MCF 10A (cell line): Measurements from ENCODE around the gene SAMSN1. TPM values are rescaled to one million over a fixed set of nuclear protein-coding genes. Genes with fewer than 3 reads are reported as not detected.

Experiments used
- BruUV-seq: library from RNA; stranded (reverse); fragments of 400-500 nt; replicated peaks from 2 replicates; lab custom pipeline; 2021; lab: Mats Ljungman, UMichigan
- CTCF ChIA-PET: fragments of 300-600 bp; sonication (Branson Sonifier 250); formaldehyde crosslinking; extraction: SDS; loops from one replicate; lab custom pipeline; 2021; ENCODE audit warnings: antibody characterized with exemption, inconsistent platforms; lab: Yijun Ruan, JAX
- POLR2A ChIA-PET: fragments of 300-600, 350-650 bp; sonication (Branson Sonifier 250); formaldehyde crosslinking; extraction: SDS; loops from one replicate; lab custom pipeline; 2020; ENCODE audit warnings: antibody characterized with exemption, inconsistent platforms; lab: Yijun Ruan, JAX
- DNase-seq: peaks from one replicate; pipeline ENCODE4 v3.0.0-alpha.2; 2018; ENCODE audit not compliant: unreplicated experiment
- H3K27ac Mint-ChIP-seq: one replicate; pipeline ENCODE4 v1.8.0; 2022; ENCODE audit warnings: mild to moderate bottlenecking, low read depth, mixed read lengths; ENCODE audit not compliant: unreplicated experiment
- H3K27me3 Mint-ChIP-seq: one replicate; pipeline ENCODE4 v1.8.0; 2022; ENCODE audit warnings: mixed read lengths; ENCODE audit not compliant: insufficient read depth, unreplicated experiment
- H3K36me3 Mint-ChIP-seq: one replicate; pipeline ENCODE4 v1.8.0; 2022; ENCODE audit warnings: mild to moderate bottlenecking, moderate library complexity, mixed read lengths; ENCODE audit not compliant: insufficient read depth, unreplicated experiment
- H3K4me1 Mint-ChIP-seq: one replicate; pipeline ENCODE4 v1.8.0; 2022; ENCODE audit warnings: mixed read lengths; ENCODE audit not compliant: insufficient read depth, unreplicated experiment
- H3K4me3 Mint-ChIP-seq: one replicate; pipeline ENCODE4 v1.8.0; 2022; ENCODE audit warnings: mild to moderate bottlenecking, moderate library complexity, mixed read lengths; ENCODE audit not compliant: unreplicated experiment
- H3K9me3 Mint-ChIP-seq: one replicate; pipeline ENCODE4 v1.8.0; 2022; ENCODE audit warnings: mixed read lengths; ENCODE audit not compliant: unreplicated experiment
- CTCF ChIP-seq: fragments of 200-600 bp; IDR thresholded peaks from one replicate; pipeline ENCODE4 v1.8.0; 2022; ENCODE audit warnings: antibody characterized with exemption, mild to moderate bottlenecking; ENCODE audit not compliant: unreplicated experiment
- intact Hi-C: fragments of 100-400 bp; cut with micrococcal nuclease; formaldehyde crosslinking; loops from 2 replicates; pipeline ENCODE4 v1.14.1; 2022
- total RNA-seq: library from RNA; stranded (reverse); gene quantifications from 2 replicates; pipeline ENCODE4 v1.2.3, GENCODE V29; 2022

Gene SAMSN1
- total RNA-seq, 1 experiment from 2014 or later, result 2.3 TPM

DNA sequence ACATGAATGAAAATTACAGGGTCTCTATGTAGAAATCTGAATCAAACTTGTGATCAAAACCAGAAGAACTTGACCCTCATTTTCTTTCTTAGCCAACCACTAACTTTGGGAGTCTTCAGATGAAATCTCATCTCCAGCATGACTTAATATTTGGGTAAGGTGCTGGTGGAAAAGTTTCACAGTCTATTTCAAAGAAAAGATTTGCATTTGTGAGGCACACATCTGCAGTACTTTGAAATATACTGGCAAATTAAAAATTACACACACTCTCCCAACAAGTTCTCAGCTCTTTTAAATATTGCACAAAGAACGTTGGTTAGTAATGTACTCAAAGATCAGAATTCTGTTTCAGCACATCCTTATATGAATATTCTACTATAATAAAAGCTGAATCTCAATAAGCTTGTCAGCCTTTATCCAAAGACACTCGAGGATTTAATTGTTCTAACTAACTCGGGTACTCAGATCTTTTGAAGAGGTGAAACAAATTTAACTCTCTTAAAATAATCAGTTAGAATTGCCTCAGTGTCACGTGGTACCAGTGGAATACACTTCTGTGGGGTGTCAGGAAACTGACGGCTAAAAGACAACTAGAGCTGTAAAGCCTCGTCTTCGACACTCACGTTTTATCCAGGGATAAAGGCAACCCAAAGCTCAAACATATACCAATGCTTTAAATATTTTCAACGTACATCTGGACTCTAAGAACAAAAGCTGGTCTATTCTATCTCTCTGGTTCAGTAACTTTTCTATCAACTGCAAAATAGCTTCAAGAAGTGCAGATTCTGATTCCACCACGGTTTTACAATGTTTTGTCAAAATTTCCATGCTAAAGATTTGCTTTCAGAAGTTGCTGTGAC, 19.0 kb downstream of the SAMSN1 start:
- peaks cover 17% of the 10 kb centered on the region for H3K4me1 Mint-ChIP-seq
- no peak for TF ChIP-seq CTCF
- POLR2A ChIA-PET, result no interaction called here
- DNase-seq, result no peak
- no peaks in the 10 kb centered on the region for H3K27me3 Mint-ChIP-seq
- intact Hi-C loops, result no loop called here
- no peak overlapping the region for H3K4me3 Mint-ChIP-seq
- peaks cover 5% of the 10 kb centered on the region for H3K9me3 Mint-ChIP-seq
- no TSS peak for BruUV-seq
- CTCF ChIA-PET, result interaction anchor here (0.6 to 0.7 kb wide), 3 partner anchors 34 to 235 kb away, joined by 4 read pairs; no protein-coding TSS in a partner anchor
- H3K27ac Mint-ChIP-seq, result no peak overlapping the region
- H3K36me3 Mint-ChIP-seq, result peaks cover 6% of the 10 kb centered on the region

DNA sequence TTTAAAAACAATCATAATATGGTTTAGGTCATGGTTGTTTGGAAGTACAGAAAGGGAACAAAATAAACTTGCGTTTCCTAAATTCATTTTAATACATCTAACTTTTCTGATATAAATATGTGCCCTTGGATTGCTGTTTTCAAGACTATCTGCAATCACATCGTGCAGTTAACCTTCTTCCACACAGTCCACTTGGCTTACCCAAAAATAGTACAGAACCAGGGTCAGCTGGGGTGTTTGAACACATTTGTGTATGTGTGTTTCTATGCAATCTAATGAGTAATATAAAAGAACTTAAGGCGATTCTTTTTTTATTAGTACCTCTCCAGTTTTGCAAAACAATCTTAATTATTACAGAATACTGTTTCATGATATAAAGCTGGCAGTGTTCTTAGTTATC, 19.9 kb downstream of the SAMSN1 start:
- H3K4me1 Mint-ChIP-seq, result peaks cover 17% of the 10 kb centered on the region
- intact Hi-C loops, result no loop called here
- ChIA-PET POLR2A (no interaction called here), CTCF (no interaction called here)
- no TSS peak for BruUV-seq
- DNase-seq, result no peak
- H3K27ac Mint-ChIP-seq, result no peak overlapping the region
- peaks cover 5% of the 10 kb centered on the region for H3K9me3 Mint-ChIP-seq
- no peak for TF ChIP-seq CTCF
- H3K27me3 Mint-ChIP-seq, result no peaks in the 10 kb centered on the region
- H3K36me3 Mint-ChIP-seq, result peaks cover 6% of the 10 kb centered on the region
- no peak overlapping the region for H3K4me3 Mint-ChIP-seq

GRCh38 chr21:14523234-14523633, 22.9 kb downstream of the SAMSN1 start:
- Mint-ChIP-seq H3K36me3 (peaks cover 6% of the 10 kb centered on the region), H3K27me3 (no peaks in the 10 kb centered on the region), H3K4me1 (peaks cover 7% of the 10 kb centered on the region), H3K9me3 (no peaks in the 10 kb centered on the region), H3K27ac (no peak overlapping the region), H3K4me3 (no peak overlapping the region)
- no TSS peak for BruUV-seq
- intact Hi-C loops, result no loop called here
- no peak for DNase-seq
- ChIA-PET CTCF (interaction anchor here (1.5 kb wide), 1 partner anchor 215 kb away, joined by 7 read pairs; no protein-coding TSS in a partner anchor), POLR2A (interaction anchor here (1.4 kb wide), 1 partner anchor 10 kb away, joined by 6 read pairs; no protein-coding TSS in a partner anchor)
- no peak for TF ChIP-seq CTCF

DNA sequence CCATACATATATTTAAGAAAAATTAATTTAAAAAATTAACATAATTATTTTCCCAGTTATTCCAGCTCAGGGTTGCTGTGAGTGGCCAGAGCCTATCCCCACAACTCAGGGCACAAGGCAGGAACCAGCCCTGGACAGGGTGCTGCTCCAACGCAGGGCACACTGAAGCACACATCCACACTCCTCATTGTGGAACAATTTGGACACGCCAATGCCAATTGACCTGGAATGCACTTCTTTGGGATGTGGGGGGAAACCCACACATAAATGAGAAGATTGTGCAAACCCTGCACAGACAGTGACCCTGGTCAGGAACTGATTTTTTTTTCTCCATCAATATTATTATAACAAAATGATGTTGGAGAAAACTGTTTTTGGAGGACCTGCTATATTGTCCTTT, 23.4 kb downstream of the SAMSN1 start:
- peaks cover 5% of the 10 kb centered on the region for H3K4me1 Mint-ChIP-seq

More for the DNA sequence above, 23.4 kb downstream of the SAMSN1 start:
- Mint-ChIP-seq H3K27ac (no peak overlapping the region), H3K4me3 (no peak overlapping the region), H3K27me3 (no peaks in the 10 kb centered on the region), H3K36me3 (peaks cover 6% of the 10 kb centered on the region), H3K9me3 (no peaks in the 10 kb centered on the region)
- TF ChIP-seq CTCF, result no peak
- no TSS peak for BruUV-seq
- intact Hi-C loops, result no loop called here
- DNase-seq, result no peak
- CTCF ChIA-PET, result interaction anchor here (1.5 kb wide), 1 partner anchor 215 kb away, joined by 7 read pairs; no protein-coding TSS in a partner anchor
- POLR2A ChIA-PET, result no interaction called here
